Fibroblast of villous mesenchyme (primary cell): Measurements from ENCODE around the gene TBCCD1. TPM values are rescaled to one million over a fixed set of nuclear protein-coding genes. Genes with fewer than 3 reads are reported as not detected.
A peak's percentile ranks its signal among the peaks of the same experiment; 100 is the strongest.

Experiments used
- DNase-seq: peaks from one replicate; pipeline ENCODE4 v3.0.0-alpha.2; 2010; ENCODE audit warnings: low read depth
- H3K4me3 ChIP-seq: 2 replicates; pipeline ENCODE4 v1.5.1; 2011; ENCODE audit warnings: low read depth, mild to moderate bottlenecking, low read length
- total RNA-seq: library from RNA; depleted of rRNA; stranded (reverse); fragments of >200 nt; gene quantifications from 2 replicates; pipeline ENCODE4 v1.2.3, GENCODE V29; 2012
- TF ChIP-seq, protein P1 (sequence below): IDR thresholded peaks from 2 replicates; pipeline ENCODE4 v1.5.1; 2012; ENCODE audit warnings: low read depth, mild to moderate bottlenecking, low read length; ENCODE audit not compliant: insufficient read depth

Gene TBCCD1, protein sequence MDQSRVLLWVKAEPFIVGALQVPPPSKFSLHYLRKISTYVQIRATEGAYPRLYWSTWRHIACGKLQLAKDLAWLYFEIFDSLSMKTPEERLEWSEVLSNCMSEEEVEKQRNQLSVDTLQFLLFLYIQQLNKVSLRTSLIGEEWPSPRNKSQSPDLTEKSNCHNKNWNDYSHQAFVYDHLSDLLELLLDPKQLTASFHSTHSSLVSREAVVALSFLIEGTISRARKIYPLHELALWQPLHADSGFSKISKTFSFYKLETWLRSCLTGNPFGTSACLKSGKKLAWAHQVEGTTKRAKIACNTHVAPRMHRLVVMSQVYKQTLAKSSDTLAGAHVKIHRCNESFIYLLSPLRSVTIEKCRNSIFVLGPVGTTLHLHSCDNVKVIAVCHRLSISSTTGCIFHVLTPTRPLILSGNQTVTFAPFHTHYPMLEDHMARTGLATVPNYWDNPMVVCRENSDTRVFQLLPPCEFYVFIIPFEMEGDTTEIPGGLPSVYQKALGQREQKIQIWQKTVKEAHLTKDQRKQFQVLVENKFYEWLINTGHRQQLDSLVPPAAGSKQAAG
- total RNA-seq, result 10.3 and 25.9 TPM in 2 replicates

DNA sequence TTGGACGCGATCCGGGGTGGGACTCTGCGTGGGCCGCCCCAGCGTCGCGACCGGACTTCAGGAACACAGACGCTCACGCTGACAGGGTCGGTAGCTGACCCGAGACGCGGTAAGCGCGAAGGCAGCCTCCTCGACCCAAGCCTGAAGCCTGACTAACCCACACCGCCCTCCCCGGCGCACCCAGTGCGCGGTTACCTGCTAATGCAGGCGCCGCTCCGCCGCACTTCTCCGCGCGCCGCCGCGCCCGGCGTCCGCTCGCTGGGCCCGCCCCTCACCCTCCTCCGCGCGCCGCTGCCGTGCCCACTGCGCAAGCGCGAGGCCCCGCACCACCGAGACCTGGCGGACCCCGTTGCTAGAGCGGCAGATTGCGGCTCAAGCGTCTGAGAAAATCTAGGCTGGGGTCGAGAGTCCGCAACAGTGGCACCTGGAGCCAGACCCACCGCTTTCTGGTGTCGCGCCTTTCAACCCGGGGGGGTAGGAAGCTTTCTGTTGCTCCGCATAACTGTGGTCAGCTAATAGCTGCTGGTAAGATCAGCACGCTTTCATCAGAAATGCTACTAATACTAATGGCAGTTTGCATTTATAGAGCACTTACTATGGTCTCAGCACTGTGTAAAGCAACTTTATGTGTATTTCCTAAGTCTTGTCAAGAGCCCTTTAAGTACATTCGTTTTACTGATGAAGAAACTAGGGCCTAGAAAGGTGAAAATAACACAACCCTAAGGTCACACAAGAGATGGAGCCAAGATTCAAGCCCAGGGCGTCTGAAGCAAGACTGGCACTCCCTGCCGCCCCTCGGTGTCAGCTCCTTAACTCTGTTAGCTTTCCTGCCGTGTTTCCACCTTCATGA lies at the start of gene TBCCD1:
TSS of gene TBCCD1 (minus strand) at position 268 of the 850 bp plus-strand sequence. CDS start 3,010 bp downstream, outside the sequence.
- H3K4me3 ChIP-seq, result peak within 1 kb of the TSS; percentile 97
- TF ChIP-seq, protein P1, sequence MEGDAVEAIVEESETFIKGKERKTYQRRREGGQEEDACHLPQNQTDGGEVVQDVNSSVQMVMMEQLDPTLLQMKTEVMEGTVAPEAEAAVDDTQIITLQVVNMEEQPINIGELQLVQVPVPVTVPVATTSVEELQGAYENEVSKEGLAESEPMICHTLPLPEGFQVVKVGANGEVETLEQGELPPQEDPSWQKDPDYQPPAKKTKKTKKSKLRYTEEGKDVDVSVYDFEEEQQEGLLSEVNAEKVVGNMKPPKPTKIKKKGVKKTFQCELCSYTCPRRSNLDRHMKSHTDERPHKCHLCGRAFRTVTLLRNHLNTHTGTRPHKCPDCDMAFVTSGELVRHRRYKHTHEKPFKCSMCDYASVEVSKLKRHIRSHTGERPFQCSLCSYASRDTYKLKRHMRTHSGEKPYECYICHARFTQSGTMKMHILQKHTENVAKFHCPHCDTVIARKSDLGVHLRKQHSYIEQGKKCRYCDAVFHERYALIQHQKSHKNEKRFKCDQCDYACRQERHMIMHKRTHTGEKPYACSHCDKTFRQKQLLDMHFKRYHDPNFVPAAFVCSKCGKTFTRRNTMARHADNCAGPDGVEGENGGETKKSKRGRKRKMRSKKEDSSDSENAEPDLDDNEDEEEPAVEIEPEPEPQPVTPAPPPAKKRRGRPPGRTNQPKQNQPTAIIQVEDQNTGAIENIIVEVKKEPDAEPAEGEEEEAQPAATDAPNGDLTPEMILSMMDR, result no peak
- peak; percentile 88 for DNase-seq

DNA sequence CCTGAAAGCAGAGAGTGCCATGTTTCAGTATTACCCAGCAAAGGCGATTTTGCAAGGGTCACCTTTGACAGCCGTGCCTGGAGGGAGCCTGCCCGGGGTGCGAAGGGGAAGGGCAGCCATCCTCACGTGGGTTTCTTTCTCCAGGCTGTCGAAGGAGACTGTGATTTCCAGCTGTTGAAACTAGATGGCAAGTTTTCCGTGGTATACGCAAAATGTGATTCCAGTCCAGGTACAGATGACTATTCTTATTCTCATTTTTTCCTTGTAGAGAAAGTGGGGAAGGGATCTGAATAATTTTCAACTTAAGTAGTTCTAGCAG lies 49.1 kb upstream of the TBCCD1 start:
- DNase-seq, result no peak
- no peak overlapping the region for H3K4me3 ChIP-seq
- TF ChIP-seq, protein P1, result no peak

DNA sequence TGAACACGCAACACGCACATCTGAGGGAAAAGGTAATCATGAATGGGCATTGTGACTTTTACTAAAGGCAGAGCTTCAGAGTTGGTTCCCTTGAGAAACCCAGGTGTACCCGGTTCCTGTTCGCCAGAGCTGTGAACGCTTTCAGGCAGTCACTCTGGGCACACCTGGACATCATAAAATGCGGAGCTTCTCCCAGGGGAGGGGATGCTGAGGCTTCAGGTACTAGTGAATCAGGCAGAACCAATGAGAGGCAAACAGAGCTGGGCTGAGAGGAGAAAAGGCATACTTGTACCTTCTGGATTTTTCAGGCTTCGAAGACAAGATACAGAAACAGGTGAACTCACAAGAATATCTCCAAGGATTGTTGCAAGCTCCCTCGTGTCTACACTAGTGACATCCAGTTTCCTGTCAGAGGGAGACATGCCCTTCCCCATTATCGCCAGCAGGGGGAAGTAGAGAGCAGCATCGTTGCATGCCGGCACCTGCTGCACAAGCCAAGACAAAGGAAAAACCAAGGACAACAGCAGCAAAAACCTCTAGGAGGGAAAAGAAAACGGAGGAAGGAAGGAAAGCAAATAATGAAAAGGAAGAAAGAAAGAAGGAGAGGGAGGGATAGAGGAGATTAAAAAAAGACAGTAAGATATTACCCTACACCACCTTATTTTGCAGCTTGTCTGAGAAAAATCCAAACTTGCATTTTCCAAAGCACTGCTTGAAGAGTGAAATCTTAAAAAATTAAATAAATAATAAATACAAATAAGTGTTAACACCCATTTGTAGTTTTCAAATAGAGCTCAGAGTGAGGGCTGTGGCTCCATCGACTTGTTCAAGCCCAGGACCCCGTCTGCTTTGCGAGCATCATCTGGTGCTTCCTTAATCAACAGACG lies 47.7 kb upstream of the TBCCD1 start:
- TF ChIP-seq, protein P1, result peak; percentile 99

DNA sequence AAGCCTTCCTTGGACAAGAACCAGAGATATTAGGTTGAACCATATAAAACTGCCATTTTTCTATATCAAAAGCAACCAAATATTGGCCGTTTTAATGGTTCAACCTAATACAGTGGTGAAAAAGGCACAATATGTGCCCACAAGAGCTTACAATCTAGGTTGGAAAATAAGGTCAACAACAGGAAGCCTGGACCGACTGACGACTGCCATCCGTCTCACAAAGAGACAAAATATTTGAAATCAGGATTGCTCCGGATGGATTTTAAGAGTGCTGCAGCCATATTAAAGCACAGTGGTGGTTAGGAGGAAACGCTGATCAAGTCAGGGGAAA lies 47.1 kb upstream of the TBCCD1 start:
- no peak for DNase-seq
- TF ChIP-seq, protein P1, result no peak
- no peak overlapping the region for H3K4me3 ChIP-seq

More for the DNA sequence above, 47.7 kb upstream of the TBCCD1 start:
- H3K4me3 ChIP-seq, result no peak overlapping the region
- DNase-seq, result peak; percentile 63

DNA sequence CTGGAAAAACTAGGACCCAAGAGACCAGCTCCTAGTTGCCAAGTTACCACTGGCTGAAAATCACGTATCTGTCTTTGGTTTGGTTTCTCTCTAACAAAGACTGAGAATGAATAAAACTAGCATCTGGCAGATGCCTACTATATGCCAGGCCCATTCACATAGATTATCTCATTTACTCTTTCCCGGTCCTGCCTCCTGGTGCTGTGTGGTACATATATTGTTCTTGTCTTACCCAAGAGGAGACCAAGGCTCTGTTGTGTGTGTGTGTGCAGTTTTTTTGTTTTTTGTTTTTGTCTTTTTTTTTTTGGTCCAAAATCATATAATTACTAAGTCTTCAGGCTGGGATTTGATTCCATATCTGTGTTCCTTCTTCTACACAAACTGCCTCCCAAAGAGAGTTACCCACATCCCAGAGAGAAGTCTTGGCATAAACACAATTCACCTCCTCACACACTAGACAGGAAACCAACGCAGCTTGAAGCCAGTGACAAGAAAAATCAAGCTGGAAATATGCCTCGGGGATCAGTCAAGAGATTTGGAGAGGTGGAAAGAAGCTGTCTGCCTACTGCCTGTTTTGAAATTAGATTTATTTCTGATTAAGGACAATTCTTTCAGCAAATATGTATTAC lies 46.6 kb upstream of the TBCCD1 start:
- TF ChIP-seq, protein P1, result no peak
- no peak overlapping the region for H3K4me3 ChIP-seq
- DNase-seq, result no peak
